Astrocyte (in vitro differentiated cells and primary cell): ENCODE data around the gene MPV17L2. TPM values are rescaled to one million over a fixed set of nuclear protein-coding genes. Genes with fewer than 3 reads are reported as not detected.
A peak's percentile ranks its signal among the peaks of the same experiment; 100 is the strongest.

ENCODE experiments used
- DNase-seq: peaks from one replicate; pipeline ENCODE4 v3.0.0-alpha.2; 2010; ENCODE audit warnings: low read depth
- FAIRE-seq: peaks from 2 replicates; lab custom pipeline; 2011; peaks lifted over from hg19 to GRCh38; lab: Jason Lieb, UNC
- H2AFZ ChIP-seq: 2 replicates; pipeline ENCODE4 v1.6.0; 2012; ENCODE audit warnings: low read depth, low read length, inconsistent platforms
- H3K27ac ChIP-seq: 2 replicates; pipeline ENCODE4 v1.5.1; 2011; ENCODE audit warnings: low read depth, low read length, inconsistent platforms
- H3K27me3 ChIP-seq: 2 replicates; pipeline ENCODE4 v1.6.0; 2011; ENCODE audit warnings: low read length, inconsistent platforms; ENCODE audit not compliant: insufficient read depth
- H3K36me3 ChIP-seq: 2 replicates; pipeline ENCODE4 v1.5.1; 2011; ENCODE audit warnings: low read length, inconsistent platforms; ENCODE audit not compliant: insufficient read depth
- H3K4me1 ChIP-seq: 2 replicates; pipeline ENCODE4 v1.5.1; 2011; ENCODE audit warnings: low read length, inconsistent platforms; ENCODE audit not compliant: insufficient read depth
- H3K4me2 ChIP-seq: 2 replicates; pipeline ENCODE4 v1.6.0; 2012; ENCODE audit warnings: low read length, inconsistent platforms
- H3K4me3 ChIP-seq: 2 replicates; pipeline ENCODE4 v1.5.1; 2011; ENCODE audit warnings: low read depth, mild to moderate bottlenecking, low read length, inconsistent platforms; ENCODE audit not compliant: insufficient read depth
- H3K79me2 ChIP-seq: 2 replicates; pipeline ENCODE4 v1.6.0; 2012; ENCODE audit warnings: mild to moderate bottlenecking, low read length, inconsistent platforms; ENCODE audit not compliant: insufficient read depth
- H3K9ac ChIP-seq: 2 replicates; pipeline ENCODE4 v1.6.0; 2012; ENCODE audit warnings: mild to moderate bottlenecking, low read length, inconsistent platforms
- H3K9me3 ChIP-seq: 2 replicates; pipeline ENCODE4 v1.5.1; 2012; ENCODE audit warnings: low read depth, mild to moderate bottlenecking, low read length, inconsistent platforms; ENCODE audit not compliant: insufficient read depth
- H4K20me1 ChIP-seq: 2 replicates; pipeline ENCODE4 v1.6.0; 2012; ENCODE audit warnings: low read length, inconsistent platforms; ENCODE audit not compliant: insufficient read depth
- H3K27ac Mint-ChIP-seq: one replicate; pipeline ENCODE4 v1.8.0; 2021; ENCODE audit warnings: mild to moderate bottlenecking, mixed read lengths; ENCODE audit not compliant: unreplicated experiment
- H3K27me3 Mint-ChIP-seq: one replicate; pipeline ENCODE4 v1.8.0; 2021; ENCODE audit warnings: low read depth, mixed read lengths; ENCODE audit not compliant: unreplicated experiment
- H3K36me3 Mint-ChIP-seq: one replicate; pipeline ENCODE4 v1.8.0; 2021; ENCODE audit warnings: low read depth, mixed read lengths; ENCODE audit not compliant: unreplicated experiment
- H3K4me1 Mint-ChIP-seq: one replicate; pipeline ENCODE4 v1.8.0; 2021; ENCODE audit warnings: low read depth, mixed read lengths; ENCODE audit not compliant: unreplicated experiment
- H3K4me3 Mint-ChIP-seq: one replicate; pipeline ENCODE4 v1.8.0; 2021; ENCODE audit warnings: mild to moderate bottlenecking, moderate library complexity, mixed read lengths; ENCODE audit not compliant: unreplicated experiment
- H3K9me3 Mint-ChIP-seq: one replicate; pipeline ENCODE4 v1.8.0; 2021; ENCODE audit warnings: mild to moderate bottlenecking, mixed read lengths; ENCODE audit not compliant: unreplicated experiment
- EZH2 ChIP-seq: IDR thresholded peaks from 2 replicates; pipeline ENCODE4 v1.6.1; 2012; ENCODE audit warnings: mild to moderate bottlenecking, low read length, inconsistent platforms; ENCODE audit not compliant: insufficient read depth
- total RNA-seq: library from RNA; stranded (reverse); gene quantifications from 2 replicates; pipeline ENCODE4 v1.2.1, GENCODE V29; 2021
- TF ChIP-seq, protein P1 (sequence below): IDR thresholded peaks from 2 replicates; pipeline ENCODE4 v1.5.1; 2011; ENCODE audit warnings: low read depth, mild to moderate bottlenecking, inconsistent platforms, low read length, moderate library complexity; ENCODE audit not compliant: insufficient read depth

The MPV17L2 gene
- total RNA-seq, 1 donor from 2014 or later: 21.8 TPM

DNA sequence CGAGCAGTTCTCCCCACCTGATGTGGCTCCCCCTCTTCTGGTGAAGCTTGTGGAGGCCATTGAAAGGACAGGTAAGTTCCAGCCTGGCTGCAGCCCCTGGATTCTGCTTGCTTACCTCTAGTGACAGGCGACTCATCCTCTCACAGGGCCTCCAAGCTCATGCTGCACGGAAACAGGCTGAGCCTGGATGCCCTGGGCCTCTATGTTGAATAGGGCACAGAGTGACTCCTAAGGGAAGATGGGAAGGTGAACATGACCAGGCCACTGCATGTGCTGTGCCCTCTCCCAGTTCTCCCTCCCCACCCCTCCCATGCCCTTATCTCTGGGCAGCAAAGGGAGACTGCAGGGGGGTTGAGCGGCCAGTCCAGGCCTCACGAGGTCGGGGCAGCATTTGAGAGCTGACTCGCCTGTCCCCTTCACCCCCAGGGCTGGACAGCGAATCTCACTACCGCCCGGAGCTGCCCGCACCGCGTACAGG is 32.5 kb upstream of the MPV17L2 start:
- Histone ChIP-seq H3K4me2 (peak overlapping the region; percentile 78), H3K79me2 (peaks cover 9% of the 10 kb centered on the region), H3K4me1 (peaks cover 16% of the 10 kb centered on the region), H3K27ac (no peak overlapping the region), H2AFZ (peak overlapping the region; percentile 41), H3K36me3 (peaks cover 15% of the 10 kb centered on the region), H4K20me1 (peaks cover 21% of the 10 kb centered on the region), H3K4me3 (no peak overlapping the region), H3K27me3 (no peaks in the 10 kb centered on the region), H3K9me3 (no peaks in the 10 kb centered on the region), H3K9ac (peak overlapping the region; percentile 66)
- TF ChIP-seq, protein P1, sequence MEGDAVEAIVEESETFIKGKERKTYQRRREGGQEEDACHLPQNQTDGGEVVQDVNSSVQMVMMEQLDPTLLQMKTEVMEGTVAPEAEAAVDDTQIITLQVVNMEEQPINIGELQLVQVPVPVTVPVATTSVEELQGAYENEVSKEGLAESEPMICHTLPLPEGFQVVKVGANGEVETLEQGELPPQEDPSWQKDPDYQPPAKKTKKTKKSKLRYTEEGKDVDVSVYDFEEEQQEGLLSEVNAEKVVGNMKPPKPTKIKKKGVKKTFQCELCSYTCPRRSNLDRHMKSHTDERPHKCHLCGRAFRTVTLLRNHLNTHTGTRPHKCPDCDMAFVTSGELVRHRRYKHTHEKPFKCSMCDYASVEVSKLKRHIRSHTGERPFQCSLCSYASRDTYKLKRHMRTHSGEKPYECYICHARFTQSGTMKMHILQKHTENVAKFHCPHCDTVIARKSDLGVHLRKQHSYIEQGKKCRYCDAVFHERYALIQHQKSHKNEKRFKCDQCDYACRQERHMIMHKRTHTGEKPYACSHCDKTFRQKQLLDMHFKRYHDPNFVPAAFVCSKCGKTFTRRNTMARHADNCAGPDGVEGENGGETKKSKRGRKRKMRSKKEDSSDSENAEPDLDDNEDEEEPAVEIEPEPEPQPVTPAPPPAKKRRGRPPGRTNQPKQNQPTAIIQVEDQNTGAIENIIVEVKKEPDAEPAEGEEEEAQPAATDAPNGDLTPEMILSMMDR: no peak
- TF ChIP-seq EZH2: no peak
- Mint-ChIP-seq H3K27me3 (no peaks in the 10 kb centered on the region), H3K9me3 (peaks cover 1% of the 10 kb centered on the region), H3K4me3 (no peak overlapping the region), H3K4me1 (peaks cover 4% of the 10 kb centered on the region), H3K27ac (no peak overlapping the region), H3K36me3 (peaks cover 4% of the 10 kb centered on the region)
- FAIRE-seq (no peak), DNase-seq (no peak)

DNA sequence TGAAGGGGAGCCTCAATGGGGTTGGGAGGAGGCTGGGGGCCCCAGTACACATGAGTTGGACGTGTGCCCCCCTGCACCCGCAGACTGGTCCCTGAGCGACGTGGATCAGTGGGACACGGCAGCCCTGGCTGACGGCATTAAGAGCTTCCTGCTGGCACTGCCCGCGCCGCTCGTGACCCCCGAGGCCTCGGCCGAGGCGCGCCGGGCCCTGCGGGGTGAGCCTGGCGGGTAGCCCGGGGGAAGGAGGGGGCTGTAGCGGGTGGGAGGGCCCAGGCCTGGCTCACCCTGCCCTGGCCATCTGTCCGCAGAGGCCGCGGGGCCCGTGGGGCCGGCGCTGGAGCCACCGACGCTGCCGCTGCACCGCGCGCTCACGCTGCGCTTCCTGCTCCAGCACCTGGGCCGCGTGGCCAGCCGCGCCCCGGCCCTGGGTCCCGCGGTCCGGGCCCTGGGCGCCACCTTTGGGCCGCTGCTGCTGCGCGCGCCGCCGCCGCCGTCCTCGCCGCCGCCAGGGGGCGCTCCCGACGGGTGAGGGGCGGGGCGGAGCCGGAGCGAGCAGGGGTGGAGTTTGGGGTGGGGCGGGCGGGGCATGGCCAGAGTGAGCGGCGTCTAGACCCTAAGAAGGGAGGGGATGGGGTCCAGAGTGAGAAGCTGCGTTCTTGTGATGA is 31.9 kb upstream of the MPV17L2 start:
- no peak for FAIRE-seq
- peak overlapping the region; percentile 5 for H3K4me3 ChIP-seq

DNA sequence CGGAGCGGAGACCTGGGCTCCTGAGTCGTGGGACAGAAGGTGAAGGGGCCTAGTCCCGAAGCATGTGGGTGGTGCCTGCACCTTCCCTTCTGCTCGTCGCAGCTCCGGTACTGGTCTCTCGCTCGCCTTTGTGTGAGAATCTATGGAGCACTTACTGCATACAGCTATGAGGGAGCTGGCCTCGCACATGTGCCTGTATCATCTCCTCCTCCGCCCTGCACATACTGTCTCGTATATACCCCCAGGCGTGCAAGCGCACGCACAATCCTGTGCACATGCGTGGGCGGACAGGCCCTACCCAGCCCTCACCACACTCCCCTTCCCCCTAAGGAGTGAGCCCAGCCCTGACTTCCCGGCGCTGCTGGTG is 31.4 kb upstream of the MPV17L2 start:
- peaks cover 15% of the 10 kb centered on the region for H4K20me1 ChIP-seq
- peaks cover 15% of the 10 kb centered on the region for H3K4me1 ChIP-seq
- peak overlapping the region; percentile 32 for H2AFZ ChIP-seq
- H3K27me3 Mint-ChIP-seq: no peaks in the 10 kb centered on the region
- H3K9me3 ChIP-seq: no peaks in the 10 kb centered on the region
- no peak overlapping the region for H3K4me3 Mint-ChIP-seq
- H3K27me3 ChIP-seq: no peaks in the 10 kb centered on the region
- no peak overlapping the region for H3K4me3 ChIP-seq
- peaks cover 1% of the 10 kb centered on the region for H3K9me3 Mint-ChIP-seq
- no peak for FAIRE-seq
- TF ChIP-seq EZH2: no peak
- TF ChIP-seq, protein P1: no peak
- no peak for DNase-seq
- peak overlapping the region; percentile 73 for H3K4me2 ChIP-seq
- H3K4me1 Mint-ChIP-seq: peaks cover 4% of the 10 kb centered on the region
- peak overlapping the region; percentile 51 for H3K9ac ChIP-seq
- H3K79me2 ChIP-seq: peaks cover 3% of the 10 kb centered on the region
- peaks cover 4% of the 10 kb centered on the region for H3K36me3 Mint-ChIP-seq
- no peak overlapping the region for H3K27ac Mint-ChIP-seq
- no peak overlapping the region for H3K27ac ChIP-seq
- H3K36me3 ChIP-seq: peaks cover 17% of the 10 kb centered on the region

More for the DNA sequence above, 31.9 kb upstream of the MPV17L2 start:
- Mint-ChIP-seq H3K27ac (no peak overlapping the region), H3K4me3 (no peak overlapping the region), H3K4me1 (peaks cover 4% of the 10 kb centered on the region), H3K9me3 (peaks cover 1% of the 10 kb centered on the region), H3K36me3 (peaks cover 4% of the 10 kb centered on the region), H3K27me3 (no peaks in the 10 kb centered on the region)
- peaks cover 8% of the 10 kb centered on the region for H3K79me2 ChIP-seq
- peak overlapping the region; percentile 41 for H2AFZ ChIP-seq
- no peaks in the 10 kb centered on the region for H3K9me3 ChIP-seq
- no peak for DNase-seq
- peaks cover 16% of the 10 kb centered on the region for H3K4me1 ChIP-seq
- peak overlapping the region; percentile 78 for H3K4me2 ChIP-seq
- no peaks in the 10 kb centered on the region for H3K27me3 ChIP-seq
- H3K36me3 ChIP-seq: peaks cover 19% of the 10 kb centered on the region
- TF ChIP-seq EZH2: no peak
- H3K9ac ChIP-seq: peak overlapping the region; percentile 66
- H4K20me1 ChIP-seq: peaks cover 21% of the 10 kb centered on the region
- H3K27ac ChIP-seq: no peak overlapping the region
